K562 (cell line): Measurements from ENCODE around the gene LZTFL1. TPM values are rescaled to one million over a fixed set of nuclear protein-coding genes. Genes with fewer than 3 reads are reported as not detected.
A peak's percentile ranks its signal among the peaks of the same experiment; 100 is the strongest.

Experiments
- CC2D1A ChIP-seq: fragments of 450-650 bp; IDR thresholded peaks from 2 replicates; pipeline ENCODE4 v1.6.1; 2017; ENCODE audit warnings: mild to moderate bottlenecking
- FOS ChIP-seq: IDR thresholded peaks from 3 replicates; pipeline ENCODE4 v1.6.1; 2011; ENCODE audit not compliant: insufficient read length; ENCODE audit errors: extremely low read depth
- ZNF197 ChIP-seq: fragments of 200-800 bp; sonication (Bioruptor generic); IDR thresholded peaks from 2 replicates; pipeline ENCODE4 v1.6.1; 2016; ENCODE audit warnings: low read depth, missing genetic modification characterization, missing compliant biosample characterization
- ZNF3 ChIP-seq: fragments of 250-450 bp; sonication (Bioruptor Pico); IDR thresholded peaks from 2 replicates; pipeline ENCODE4 v1.5.0; 2021; ENCODE audit warnings: mild to moderate bottlenecking, moderate library complexity
- polyA plus RNA-seq, 8 experiments: library from polyadenylated mRNA; depleted of rRNA in 4 of 8; stranded (reverse) in 5 of 8; unstranded in 3 of 8; fragments of >200 nt; fragmentation: Nextera tagmentation in 2 of 8; fragmentation: Illumina TruSeq in 1 of 8; extraction: Ambion mirVana in 2 of 8; extraction: Trizol in 1 of 8; gene quantifications; 2 replicates each; pipeline versions ENCODE4 v1.2.1 to v1.2.3, GENCODE V29; 2011 to 2014; ENCODE audit warnings: inconsistent platforms in 1 of 8, missing spikeins in 1 of 8
- total RNA-seq, 7 experiments: library from RNA; depleted of rRNA in 6 of 7; stranded (reverse); fragments of >200 nt in 6 of 7; fragmentation: Illumina TruSeq in 2 of 7; extraction: Trizol in 2 of 7; gene quantifications; 2 replicates each; pipeline versions ENCODE4 v1.2.1 to v1.2.3, GENCODE V29; 2011 to 2021; ENCODE audit warnings: low replicate concordance in 1 of 7
- TF ChIP-seq, protein P1 (sequence below): fragments of 250-450 bp; sonication (Bioruptor Pico); IDR thresholded peaks from 2 replicates; pipeline ENCODE4 v1.4.0; 2020; ENCODE audit warnings: mild to moderate bottlenecking, moderate library complexity
- TF ChIP-seq, protein P2 (sequence below): sonication (generic); formaldehyde crosslinking; IDR thresholded peaks from 2 replicates; pipeline ENCODE4 v1.8.1; 2023; ENCODE audit warnings: mild to moderate bottlenecking, missing genetic modification reagents
- TF ChIP-seq, protein P3 (sequence below): sonication (generic); formaldehyde crosslinking; IDR thresholded peaks from 2 replicates; pipeline ENCODE4 v1.8.0; 2022; ENCODE audit warnings: mild to moderate bottlenecking, missing genetic modification reagents
- TF ChIP-seq, protein P4 (sequence below): fragments of 450-650 bp; IDR thresholded peaks from 2 replicates; pipeline ENCODE4 v1.6.1; 2016; ENCODE audit warnings: mild to moderate bottlenecking
- TF ChIP-seq, protein P5 (sequence below): fragments of 200-800 bp; sonication (Bioruptor generic); IDR thresholded peaks from 2 replicates; pipeline ENCODE4 v1.6.1; 2017; ENCODE audit warnings: missing genetic modification characterization, missing compliant biosample characterization
- TF ChIP-seq, protein P6 (sequence below): IDR thresholded peaks from 2 replicates; pipeline ENCODE4 v1.6.1; 2016; ENCODE audit warnings: missing genetic modification characterization, missing compliant biosample characterization

LZTFL1 gene
- total and polyA plus RNA-seq, 9 of the 15 experiments (the other 6 are each of a cell fraction or from before 2014, with no cell fraction given), result 10.7 to 33.7 (median 15.3) TPM

DNA sequence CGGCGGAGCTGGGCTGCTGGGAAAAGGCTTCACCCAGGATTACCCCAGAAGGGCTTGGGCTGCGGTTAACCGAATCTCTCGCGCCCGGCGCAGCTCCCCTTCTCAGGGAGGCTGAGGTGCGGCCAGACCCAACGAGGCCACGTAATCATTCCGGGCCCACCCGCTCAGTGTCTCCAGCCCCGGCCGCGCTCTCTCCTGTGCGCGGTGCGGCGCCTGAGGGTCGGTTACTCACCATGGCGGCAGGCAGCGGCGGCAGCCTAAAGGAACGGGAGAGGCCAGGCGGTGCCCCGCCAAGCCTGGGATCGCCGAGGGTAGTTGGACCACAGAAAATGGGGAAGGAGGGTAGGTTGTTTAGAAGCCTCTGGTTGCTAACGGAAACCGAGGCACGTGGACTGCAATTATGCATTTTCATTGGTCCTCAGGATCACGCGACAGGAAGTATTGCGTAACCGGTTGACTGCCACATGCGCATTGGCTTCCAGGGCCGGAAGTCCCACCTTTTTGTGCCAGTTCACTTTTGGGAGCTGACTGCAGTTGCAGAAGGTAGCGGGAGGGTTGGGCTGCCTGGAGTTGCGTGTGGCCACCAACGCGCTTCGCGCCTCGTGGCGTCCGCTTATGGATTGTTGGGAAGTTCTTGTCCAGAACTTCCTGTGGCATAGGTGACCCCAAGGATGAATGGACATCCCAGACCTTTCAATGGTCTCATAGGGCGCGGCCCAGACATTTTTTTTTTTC is at the start of gene LZTFL1 (continued):
- TF ChIP-seq, protein P1, sequence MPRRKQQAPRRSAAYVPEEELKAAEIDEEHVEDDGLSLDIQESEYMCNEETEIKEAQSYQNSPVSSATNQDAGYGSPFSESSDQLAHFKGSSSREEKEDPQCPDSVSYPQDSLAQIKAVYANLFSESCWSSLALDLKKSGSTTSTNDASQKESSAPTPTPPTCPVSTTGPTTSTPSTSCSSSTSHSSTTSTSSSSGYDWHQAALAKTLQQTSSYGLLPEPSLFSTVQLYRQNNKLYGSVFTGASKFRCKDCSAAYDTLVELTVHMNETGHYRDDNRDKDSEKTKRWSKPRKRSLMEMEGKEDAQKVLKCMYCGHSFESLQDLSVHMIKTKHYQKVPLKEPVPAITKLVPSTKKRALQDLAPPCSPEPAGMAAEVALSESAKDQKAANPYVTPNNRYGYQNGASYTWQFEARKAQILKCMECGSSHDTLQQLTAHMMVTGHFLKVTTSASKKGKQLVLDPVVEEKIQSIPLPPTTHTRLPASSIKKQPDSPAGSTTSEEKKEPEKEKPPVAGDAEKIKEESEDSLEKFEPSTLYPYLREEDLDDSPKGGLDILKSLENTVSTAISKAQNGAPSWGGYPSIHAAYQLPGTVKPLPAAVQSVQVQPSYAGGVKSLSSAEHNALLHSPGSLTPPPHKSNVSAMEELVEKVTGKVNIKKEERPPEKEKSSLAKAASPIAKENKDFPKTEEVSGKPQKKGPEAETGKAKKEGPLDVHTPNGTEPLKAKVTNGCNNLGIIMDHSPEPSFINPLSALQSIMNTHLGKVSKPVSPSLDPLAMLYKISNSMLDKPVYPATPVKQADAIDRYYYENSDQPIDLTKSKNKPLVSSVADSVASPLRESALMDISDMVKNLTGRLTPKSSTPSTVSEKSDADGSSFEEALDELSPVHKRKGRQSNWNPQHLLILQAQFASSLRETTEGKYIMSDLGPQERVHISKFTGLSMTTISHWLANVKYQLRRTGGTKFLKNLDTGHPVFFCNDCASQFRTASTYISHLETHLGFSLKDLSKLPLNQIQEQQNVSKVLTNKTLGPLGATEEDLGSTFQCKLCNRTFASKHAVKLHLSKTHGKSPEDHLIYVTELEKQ (CRISPR knock-in tag), result no peak
- TF ChIP-seq, protein P2, sequence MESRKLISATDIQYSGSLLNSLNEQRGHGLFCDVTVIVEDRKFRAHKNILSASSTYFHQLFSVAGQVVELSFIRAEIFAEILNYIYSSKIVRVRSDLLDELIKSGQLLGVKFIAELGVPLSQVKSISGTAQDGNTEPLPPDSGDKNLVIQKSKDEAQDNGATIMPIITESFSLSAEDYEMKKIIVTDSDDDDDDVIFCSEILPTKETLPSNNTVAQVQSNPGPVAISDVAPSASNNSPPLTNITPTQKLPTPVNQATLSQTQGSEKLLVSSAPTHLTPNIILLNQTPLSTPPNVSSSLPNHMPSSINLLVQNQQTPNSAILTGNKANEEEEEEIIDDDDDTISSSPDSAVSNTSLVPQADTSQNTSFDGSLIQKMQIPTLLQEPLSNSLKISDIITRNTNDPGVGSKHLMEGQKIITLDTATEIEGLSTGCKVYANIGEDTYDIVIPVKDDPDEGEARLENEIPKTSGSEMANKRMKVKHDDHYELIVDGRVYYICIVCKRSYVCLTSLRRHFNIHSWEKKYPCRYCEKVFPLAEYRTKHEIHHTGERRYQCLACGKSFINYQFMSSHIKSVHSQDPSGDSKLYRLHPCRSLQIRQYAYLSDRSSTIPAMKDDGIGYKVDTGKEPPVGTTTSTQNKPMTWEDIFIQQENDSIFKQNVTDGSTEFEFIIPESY (CRISPR knock-in tag), result peak; percentile 92
- TF ChIP-seq, protein P3, sequence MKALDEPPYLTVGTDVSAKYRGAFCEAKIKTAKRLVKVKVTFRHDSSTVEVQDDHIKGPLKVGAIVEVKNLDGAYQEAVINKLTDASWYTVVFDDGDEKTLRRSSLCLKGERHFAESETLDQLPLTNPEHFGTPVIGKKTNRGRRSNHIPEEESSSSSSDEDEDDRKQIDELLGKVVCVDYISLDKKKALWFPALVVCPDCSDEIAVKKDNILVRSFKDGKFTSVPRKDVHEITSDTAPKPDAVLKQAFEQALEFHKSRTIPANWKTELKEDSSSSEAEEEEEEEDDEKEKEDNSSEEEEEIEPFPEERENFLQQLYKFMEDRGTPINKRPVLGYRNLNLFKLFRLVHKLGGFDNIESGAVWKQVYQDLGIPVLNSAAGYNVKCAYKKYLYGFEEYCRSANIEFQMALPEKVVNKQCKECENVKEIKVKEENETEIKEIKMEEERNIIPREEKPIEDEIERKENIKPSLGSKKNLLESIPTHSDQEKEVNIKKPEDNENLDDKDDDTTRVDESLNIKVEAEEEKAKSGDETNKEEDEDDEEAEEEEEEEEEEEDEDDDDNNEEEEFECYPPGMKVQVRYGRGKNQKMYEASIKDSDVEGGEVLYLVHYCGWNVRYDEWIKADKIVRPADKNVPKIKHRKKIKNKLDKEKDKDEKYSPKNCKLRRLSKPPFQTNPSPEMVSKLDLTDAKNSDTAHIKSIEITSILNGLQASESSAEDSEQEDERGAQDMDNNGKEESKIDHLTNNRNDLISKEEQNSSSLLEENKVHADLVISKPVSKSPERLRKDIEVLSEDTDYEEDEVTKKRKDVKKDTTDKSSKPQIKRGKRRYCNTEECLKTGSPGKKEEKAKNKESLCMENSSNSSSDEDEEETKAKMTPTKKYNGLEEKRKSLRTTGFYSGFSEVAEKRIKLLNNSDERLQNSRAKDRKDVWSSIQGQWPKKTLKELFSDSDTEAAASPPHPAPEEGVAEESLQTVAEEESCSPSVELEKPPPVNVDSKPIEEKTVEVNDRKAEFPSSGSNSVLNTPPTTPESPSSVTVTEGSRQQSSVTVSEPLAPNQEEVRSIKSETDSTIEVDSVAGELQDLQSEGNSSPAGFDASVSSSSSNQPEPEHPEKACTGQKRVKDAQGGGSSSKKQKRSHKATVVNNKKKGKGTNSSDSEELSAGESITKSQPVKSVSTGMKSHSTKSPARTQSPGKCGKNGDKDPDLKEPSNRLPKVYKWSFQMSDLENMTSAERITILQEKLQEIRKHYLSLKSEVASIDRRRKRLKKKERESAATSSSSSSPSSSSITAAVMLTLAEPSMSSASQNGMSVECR (CRISPR knock-in tag), result peak; percentile 97
- TF ChIP-seq, protein P4, sequence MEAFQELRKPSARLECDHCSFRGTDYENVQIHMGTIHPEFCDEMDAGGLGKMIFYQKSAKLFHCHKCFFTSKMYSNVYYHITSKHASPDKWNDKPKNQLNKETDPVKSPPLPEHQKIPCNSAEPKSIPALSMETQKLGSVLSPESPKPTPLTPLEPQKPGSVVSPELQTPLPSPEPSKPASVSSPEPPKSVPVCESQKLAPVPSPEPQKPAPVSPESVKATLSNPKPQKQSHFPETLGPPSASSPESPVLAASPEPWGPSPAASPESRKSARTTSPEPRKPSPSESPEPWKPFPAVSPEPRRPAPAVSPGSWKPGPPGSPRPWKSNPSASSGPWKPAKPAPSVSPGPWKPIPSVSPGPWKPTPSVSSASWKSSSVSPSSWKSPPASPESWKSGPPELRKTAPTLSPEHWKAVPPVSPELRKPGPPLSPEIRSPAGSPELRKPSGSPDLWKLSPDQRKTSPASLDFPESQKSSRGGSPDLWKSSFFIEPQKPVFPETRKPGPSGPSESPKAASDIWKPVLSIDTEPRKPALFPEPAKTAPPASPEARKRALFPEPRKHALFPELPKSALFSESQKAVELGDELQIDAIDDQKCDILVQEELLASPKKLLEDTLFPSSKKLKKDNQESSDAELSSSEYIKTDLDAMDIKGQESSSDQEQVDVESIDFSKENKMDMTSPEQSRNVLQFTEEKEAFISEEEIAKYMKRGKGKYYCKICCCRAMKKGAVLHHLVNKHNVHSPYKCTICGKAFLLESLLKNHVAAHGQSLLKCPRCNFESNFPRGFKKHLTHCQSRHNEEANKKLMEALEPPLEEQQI, result no peak; the same call in 1 of the 2 replicates
- TF ChIP-seq, protein P5, sequence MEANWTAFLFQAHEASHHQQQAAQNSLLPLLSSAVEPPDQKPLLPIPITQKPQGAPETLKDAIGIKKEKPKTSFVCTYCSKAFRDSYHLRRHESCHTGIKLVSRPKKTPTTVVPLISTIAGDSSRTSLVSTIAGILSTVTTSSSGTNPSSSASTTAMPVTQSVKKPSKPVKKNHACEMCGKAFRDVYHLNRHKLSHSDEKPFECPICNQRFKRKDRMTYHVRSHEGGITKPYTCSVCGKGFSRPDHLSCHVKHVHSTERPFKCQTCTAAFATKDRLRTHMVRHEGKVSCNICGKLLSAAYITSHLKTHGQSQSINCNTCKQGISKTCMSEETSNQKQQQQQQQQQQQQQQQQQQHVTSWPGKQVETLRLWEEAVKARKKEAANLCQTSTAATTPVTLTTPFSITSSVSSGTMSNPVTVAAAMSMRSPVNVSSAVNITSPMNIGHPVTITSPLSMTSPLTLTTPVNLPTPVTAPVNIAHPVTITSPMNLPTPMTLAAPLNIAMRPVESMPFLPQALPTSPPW, result peak; percentile 44; the same call in 1 of the 2 replicates
- TF ChIP-seq ZNF197 (CRISPR knock-in tag) (no peak), CC2D1A (peak; percentile 82), FOS (peak; percentile 85), ZNF3 (no peak)
- TF ChIP-seq, protein P6, sequence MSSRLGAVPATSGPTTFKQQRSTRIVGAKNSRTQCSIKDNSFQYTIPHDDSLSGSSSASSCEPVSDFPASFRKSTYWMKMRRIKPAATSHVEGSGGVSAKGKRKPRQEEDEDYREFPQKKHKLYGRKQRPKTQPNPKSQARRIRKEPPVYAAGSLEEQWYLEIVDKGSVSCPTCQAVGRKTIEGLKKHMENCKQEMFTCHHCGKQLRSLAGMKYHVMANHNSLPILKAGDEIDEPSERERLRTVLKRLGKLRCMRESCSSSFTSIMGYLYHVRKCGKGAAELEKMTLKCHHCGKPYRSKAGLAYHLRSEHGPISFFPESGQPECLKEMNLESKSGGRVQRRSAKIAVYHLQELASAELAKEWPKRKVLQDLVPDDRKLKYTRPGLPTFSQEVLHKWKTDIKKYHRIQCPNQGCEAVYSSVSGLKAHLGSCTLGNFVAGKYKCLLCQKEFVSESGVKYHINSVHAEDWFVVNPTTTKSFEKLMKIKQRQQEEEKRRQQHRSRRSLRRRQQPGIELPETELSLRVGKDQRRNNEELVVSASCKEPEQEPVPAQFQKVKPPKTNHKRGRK (tag), result no peak
